ENCODE results near the gene SCN10A. TPM values are rescaled to one million over a fixed set of nuclear protein-coding genes. Genes with fewer than 3 reads are reported as not detected.

The SCN10A gene
- total RNA-seq, 4 donors from 2014 or later: not detected

DNA sequence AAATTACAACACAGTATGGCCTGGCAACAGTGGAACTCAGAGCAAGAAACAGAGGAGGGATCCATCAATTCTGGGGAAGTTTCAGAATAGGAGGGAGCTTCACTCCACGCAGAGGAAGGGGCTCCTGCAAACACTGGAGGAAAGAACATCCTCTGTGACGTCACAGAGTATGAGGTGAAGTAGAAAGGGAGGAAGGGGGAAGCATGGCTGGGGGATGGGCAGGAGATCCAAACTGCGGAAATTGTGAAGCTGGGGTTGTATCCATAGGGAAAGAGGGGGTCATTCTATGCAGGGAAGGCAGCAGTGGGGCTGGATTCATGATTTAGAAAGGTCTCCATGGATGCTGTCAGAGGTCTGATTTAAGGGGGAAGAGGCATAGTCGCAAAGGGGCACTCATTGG is 8.3 kb upstream of the SCN10A start:
- TF ChIP-seq, protein P1, sequence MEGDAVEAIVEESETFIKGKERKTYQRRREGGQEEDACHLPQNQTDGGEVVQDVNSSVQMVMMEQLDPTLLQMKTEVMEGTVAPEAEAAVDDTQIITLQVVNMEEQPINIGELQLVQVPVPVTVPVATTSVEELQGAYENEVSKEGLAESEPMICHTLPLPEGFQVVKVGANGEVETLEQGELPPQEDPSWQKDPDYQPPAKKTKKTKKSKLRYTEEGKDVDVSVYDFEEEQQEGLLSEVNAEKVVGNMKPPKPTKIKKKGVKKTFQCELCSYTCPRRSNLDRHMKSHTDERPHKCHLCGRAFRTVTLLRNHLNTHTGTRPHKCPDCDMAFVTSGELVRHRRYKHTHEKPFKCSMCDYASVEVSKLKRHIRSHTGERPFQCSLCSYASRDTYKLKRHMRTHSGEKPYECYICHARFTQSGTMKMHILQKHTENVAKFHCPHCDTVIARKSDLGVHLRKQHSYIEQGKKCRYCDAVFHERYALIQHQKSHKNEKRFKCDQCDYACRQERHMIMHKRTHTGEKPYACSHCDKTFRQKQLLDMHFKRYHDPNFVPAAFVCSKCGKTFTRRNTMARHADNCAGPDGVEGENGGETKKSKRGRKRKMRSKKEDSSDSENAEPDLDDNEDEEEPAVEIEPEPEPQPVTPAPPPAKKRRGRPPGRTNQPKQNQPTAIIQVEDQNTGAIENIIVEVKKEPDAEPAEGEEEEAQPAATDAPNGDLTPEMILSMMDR (IDR thresholded peaks at IDR 0.05; ENCODE audit: low read depth): no peak

GRCh38 chr3:38823722-38824121 is 7.7 kb upstream of the SCN10A start:
- TF ChIP-seq, protein P1 (IDR thresholded peaks at IDR 0.05; ENCODE audit: low read depth): no peak

- TF ChIP-seq, protein P1 (IDR thresholded peaks at IDR 0.05; ENCODE audit: low read depth): no peak
Measured at GRCh38 chr3:38823186-38823585, 7.2 kb upstream of the SCN10A start.

DNA sequence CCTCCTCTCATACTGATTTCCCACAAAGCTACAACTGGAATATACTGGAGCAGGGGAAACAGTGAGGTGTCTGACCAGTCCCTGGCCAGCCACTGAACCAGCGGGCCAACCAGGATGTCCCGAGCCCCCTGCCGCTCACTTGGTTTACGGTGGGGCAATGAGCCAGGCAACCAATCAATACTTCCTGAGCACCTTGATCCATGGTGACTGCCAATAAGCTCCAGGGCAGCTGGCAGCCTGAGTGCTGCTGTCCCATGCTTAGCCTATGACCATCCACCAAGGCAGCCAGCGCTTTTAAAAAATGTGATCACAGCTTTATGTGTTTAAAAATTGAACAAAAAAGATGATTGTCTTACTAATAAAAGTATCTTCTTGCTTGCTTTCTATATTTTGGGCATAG is 4.2 kb downstream of the SCN10A start:
- TF ChIP-seq, protein P1 (IDR thresholded peaks at IDR 0.05; ENCODE audit: low read depth): no peak

- TF ChIP-seq, protein P1 (IDR thresholded peaks at IDR 0.05; ENCODE audit: low read depth): no peak
Measured at GRCh38 chr3:38805765-38806386, 10.1 kb downstream of the SCN10A start.

- TF ChIP-seq, protein P1 (IDR thresholded peaks at IDR 0.05; ENCODE audit: low read depth): no peak
Measured at GRCh38 chr3:38805004-38805403, 11.0 kb downstream of the SCN10A start.

GRCh38 chr3:38800511-38800910 is 15.5 kb downstream of the SCN10A start:
- TF ChIP-seq, protein P1 (IDR thresholded peaks at IDR 0.05; ENCODE audit: low read depth): no peak

All from subcutaneous adipose tissue (tissue), 4 donors.